ENCODE data around the gene FMC1. TPM values are rescaled to one million over a fixed set of nuclear protein-coding genes. Genes with fewer than 3 reads are reported as not detected.

The FMC1 gene
- total RNA-seq, 2 donors from 2014 or later = 7.9 to 11.4 TPM

DNA sequence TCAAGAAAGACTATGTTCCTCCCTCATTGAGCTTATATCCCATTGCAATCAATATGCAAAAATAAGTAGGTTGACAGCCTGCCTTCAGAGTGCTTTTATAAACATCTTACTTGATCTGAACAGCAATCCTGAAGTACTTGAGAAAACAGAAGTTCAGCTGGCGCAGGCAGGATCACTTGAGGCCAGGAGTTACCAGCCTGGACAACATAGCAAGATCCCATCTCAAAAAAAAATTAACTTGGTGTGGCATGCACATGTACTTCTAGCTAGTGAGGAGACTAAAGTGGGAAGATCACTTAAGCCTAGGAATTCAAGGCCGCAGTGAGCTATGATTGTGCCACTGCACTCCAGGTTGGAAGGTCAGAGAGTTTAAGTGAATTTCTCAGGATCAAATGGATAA lies 48.6 kb downstream of the FMC1 start:
- DNase-seq (ENCODE audit: low spot score) = no peak
- TF ChIP-seq, protein P1, sequence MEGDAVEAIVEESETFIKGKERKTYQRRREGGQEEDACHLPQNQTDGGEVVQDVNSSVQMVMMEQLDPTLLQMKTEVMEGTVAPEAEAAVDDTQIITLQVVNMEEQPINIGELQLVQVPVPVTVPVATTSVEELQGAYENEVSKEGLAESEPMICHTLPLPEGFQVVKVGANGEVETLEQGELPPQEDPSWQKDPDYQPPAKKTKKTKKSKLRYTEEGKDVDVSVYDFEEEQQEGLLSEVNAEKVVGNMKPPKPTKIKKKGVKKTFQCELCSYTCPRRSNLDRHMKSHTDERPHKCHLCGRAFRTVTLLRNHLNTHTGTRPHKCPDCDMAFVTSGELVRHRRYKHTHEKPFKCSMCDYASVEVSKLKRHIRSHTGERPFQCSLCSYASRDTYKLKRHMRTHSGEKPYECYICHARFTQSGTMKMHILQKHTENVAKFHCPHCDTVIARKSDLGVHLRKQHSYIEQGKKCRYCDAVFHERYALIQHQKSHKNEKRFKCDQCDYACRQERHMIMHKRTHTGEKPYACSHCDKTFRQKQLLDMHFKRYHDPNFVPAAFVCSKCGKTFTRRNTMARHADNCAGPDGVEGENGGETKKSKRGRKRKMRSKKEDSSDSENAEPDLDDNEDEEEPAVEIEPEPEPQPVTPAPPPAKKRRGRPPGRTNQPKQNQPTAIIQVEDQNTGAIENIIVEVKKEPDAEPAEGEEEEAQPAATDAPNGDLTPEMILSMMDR (IDR thresholded peaks at IDR 0.05) = no peak
- ATAC-seq (ENCODE audit: insufficient number of reproducible peaks, low FRiP score, low read depth) = no peak
- Histone ChIP-seq H3K27me3 (replicated peaks; ENCODE audit: insufficient read depth) (no peaks in the 10 kb centered on the region), H3K9me3 (no peaks in the 10 kb centered on the region), H3K27ac (no peak overlapping the region), H3K4me3 (no peak overlapping the region), H3K4me1 (ENCODE audit: control insufficient read depth in 1 of 2, low read depth in 2 of 2) (peaks cover 0 to 2% of the 10 kb centered on the region in 2 donors), H3K36me3 (no peaks in the 10 kb centered on the region)

DNA sequence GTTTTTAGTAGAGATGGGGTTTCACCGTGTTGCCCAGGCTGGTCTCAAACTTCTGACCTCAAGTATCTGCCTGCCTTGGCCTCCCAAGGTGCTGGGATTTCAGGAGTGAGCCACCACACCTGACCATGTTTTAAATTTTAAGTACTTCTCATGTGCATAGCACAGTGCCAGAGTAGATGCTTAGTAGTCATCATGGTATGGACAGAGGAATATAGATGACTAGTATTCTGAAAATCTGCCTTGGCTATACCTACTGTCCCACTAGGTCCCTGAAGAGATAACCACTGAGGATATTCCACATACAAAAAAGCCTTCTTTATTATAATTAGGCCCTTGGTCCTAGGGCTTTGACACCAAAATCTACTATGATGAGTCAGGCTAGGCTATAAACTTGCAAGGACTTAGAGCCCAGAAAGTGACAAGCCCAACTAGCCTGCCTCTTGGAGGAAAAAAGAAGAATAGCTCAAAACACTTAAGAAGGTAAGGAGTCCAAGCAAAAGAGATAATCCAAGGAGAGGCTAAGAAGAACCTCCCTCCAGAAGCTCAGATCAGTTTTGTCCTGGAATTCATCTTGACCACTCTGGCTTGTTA lies 52.6 kb downstream of the FMC1 start:
- Histone ChIP-seq H3K9me3 (no peaks in the 10 kb centered on the region), H3K27ac (no peak overlapping the region), H3K27me3 (replicated peaks; ENCODE audit: insufficient read depth) (no peaks in the 10 kb centered on the region), H3K36me3 (no peaks in the 10 kb centered on the region), H3K4me3 (no peak overlapping the region), H3K4me1 (ENCODE audit: control insufficient read depth in 1 of 2, low read depth in 2 of 2) (peaks cover 4 to 22% of the 10 kb centered on the region in 2 donors)
- no peak for DNase-seq (ENCODE audit: low spot score)
- no peak for ATAC-seq (ENCODE audit: insufficient number of reproducible peaks, low FRiP score, low read depth)
- TF ChIP-seq, protein P1 (IDR thresholded peaks at IDR 0.05) = no peak

DNA sequence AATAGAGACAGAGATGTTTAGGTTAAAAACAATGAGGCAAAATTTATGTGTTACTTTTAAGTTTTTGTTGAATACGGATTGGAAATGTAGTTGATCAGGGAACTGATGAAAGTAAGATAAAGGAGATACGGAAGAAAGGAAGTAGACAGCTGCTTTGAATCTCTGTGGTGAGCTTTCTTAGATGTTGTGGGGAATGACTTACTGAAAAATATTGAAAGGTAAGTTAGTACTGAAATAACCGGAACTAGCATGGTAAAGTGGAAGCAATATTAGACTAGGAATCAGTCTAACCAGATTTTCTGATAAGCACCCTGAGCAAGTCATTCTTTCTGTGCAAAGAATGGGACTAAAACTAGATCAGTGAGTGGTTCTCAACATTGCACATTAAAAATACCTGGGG lies 53.4 kb downstream of the FMC1 start:
- Histone ChIP-seq H3K27ac (no peak overlapping the region), H3K4me1 (ENCODE audit: control insufficient read depth in 1 of 2, low read depth in 2 of 2) (peaks cover 4 to 22% of the 10 kb centered on the region in 2 donors), H3K9me3 (no peaks in the 10 kb centered on the region), H3K27me3 (replicated peaks; ENCODE audit: insufficient read depth) (no peaks in the 10 kb centered on the region), H3K4me3 (no peak overlapping the region), H3K36me3 (peaks cover 2% of the 10 kb centered on the region)
- no peak for ATAC-seq (ENCODE audit: insufficient number of reproducible peaks, low FRiP score, low read depth)
- TF ChIP-seq, protein P1 (IDR thresholded peaks at IDR 0.05) = no peak
- no peak for DNase-seq (ENCODE audit: low spot score)

Other genes starting within 250 kb of the FMC1 start
- gene ZC3HAV1, start 231.6 kb upstream of the FMC1 start, total RNA-seq = 10 to 100 TPM; 32.5 to 47.6 TPM
- gene UBN2, start 110.1 kb upstream of the FMC1 start, total RNA-seq = 10 to 100 TPM; 13.4 to 18.8 TPM
- 100 to 1,000 TPM in 1 of 2 donors, 10 to 100 TPM in 1; 73.4 to 137 TPM for gene LUC7L2, start 18.6 kb downstream of the FMC1 start, total RNA-seq
- gene KLRG2, start 142.3 kb downstream of the FMC1 start, total RNA-seq = not detected
- gene CLEC2L, start 182.3 kb downstream of the FMC1 start, total RNA-seq = not detected

Measured in thoracic aorta (tissue), 2 donors.